Measurements from ENCODE around the gene CYSTM1. TPM values are rescaled to one million over a fixed set of nuclear protein-coding genes. Genes with fewer than 3 reads are reported as not detected.

Gene CYSTM1
- polyA plus RNA-seq, 2 of the 4 experiments (the other 2 are of a cell fraction) = 76.8 to 103 TPM

DNA sequence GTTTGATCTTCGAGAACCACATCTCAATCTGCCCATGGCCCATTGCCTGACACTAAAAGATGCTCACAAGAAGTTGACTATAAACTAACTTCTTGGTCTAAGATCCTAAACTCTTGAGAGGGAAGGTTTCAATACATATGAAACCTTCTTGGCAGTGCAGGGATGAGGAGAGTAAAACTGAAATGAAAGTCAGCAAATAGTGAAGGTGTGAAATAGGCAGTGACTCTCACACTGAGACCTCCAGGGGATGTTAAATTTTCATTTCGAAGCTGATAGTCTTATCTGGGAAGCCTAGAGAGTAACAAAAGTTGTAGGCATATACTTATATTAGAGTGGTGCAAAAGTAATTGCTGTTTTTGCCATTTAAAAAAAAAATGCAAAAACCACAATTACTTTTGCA lies 974 bp upstream of the CYSTM1 start:
- ChIA-PET POLR2A (interaction anchor here (1.0 kb wide), 1 partner anchor 21 kb away, joined by 3 read pairs; no protein-coding TSS in a partner anchor), CTCF (interaction anchor here (0.5 to 1.7 kb wide), 4 partner anchors 14 to 70 kb away, joined by 3 to 6 read pairs (median 4); no protein-coding TSS in a partner anchor)
- Histone ChIP-seq H3K4me3 (no peak overlapping the region; the same call in 2 of the 3 replicates), H3K27ac (peak overlapping the region; percentile 92 to 95; a peak in 3 of 6 replicates), H3K4me2 (peak overlapping the region; percentile 86), H3K9me3 (no peaks in the 10 kb centered on the region), H3K4me1 (peaks cover 23% of the 10 kb centered on the region)
- no peak for ATAC-seq
- no peak for FAIRE-seq
- no peak for DNase-seq (ENCODE audit: low read depth in 1 of 2, low spot score in 1 of 2)
- WGBS (ENCODE audit: missing lambda C conversion rate) = 82% methylated on average over 2 of the region's 2 CpGs
- no peak for TF ChIP-seq ZFP36 (IDR thresholded peaks at IDR 0.05; ENCODE audit: borderline replicate concordance, partially characterized antibody)
- TF ChIP-seq KDM5A (IDR thresholded peaks at IDR 0.05) = no peak
- TF ChIP-seq, protein P1, sequence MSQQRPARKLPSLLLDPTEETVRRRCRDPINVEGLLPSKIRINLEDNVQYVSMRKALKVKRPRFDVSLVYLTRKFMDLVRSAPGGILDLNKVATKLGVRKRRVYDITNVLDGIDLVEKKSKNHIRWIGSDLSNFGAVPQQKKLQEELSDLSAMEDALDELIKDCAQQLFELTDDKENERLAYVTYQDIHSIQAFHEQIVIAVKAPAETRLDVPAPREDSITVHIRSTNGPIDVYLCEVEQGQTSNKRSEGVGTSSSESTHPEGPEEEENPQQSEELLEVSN (IDR thresholded peaks at IDR 0.05; ENCODE audit: borderline replicate concordance, low read depth) = no peak
- no peak for TF ChIP-seq ZNF302 (CRISPR knock-in tag; IDR thresholded peaks at IDR 0.05)

DNA sequence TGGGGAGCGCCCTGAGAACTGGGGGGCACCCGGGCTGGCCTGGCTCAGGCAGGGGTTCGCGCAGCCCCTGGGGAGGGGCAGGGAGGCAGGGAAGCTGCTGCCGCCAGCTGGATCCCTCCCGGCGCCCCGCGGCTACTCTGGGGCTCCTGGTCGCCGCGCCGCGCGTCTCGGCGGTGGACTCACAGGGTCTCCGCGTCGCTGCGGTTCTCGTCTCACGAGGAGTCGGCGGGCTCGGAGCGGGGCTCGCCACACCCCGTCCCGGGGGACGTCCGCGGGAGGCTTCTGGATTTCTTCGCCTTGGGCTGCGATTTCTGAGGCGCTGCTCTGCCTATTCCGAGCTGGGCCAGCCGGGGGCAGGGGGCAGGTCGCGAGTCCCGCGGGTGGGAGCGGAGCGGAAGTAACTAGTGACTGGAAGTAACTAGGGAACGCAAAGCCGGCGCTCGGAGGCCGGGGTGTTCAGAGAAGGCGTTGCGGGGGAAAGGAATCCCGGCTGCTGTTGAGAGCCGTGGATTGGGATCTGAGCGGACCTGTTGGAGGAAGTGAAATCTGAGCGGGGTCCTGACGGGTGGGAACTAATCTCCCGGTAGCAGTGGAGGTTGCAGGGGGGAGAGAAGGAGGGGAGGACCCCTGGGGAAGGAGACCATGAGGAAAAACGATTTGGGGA lies 511 bp downstream of the CYSTM1 start:
- DNase-seq (ENCODE audit: low read depth in 1 of 2, low spot score in 1 of 2) = peak; percentile 63 to 74
- FAIRE-seq = no peak

DNA sequence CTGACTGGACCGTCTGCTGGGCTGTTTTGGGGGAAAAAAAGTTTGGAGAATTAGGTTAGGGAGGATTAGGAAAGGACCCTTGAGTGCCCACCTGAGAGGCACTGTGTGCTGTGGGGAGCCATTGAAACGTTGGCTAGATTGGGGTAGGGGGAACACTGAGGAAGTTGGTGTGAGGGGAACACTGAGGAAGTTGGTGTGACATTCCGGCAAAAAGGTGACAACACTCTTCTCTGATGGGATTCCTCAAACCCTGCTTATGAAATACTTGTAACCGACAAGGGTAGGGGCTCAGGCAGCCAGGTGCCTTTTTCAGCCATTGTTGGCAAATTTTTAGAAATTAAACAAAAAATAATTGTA lies 1.0 kb downstream of the CYSTM1 start:
- WGBS (ENCODE audit: missing lambda C conversion rate) = 23% methylated on average over 4 of the region's 4 CpGs
- ChIA-PET CTCF (interaction anchor here (1.3 kb wide), 2 partner anchors 17 to 103 kb away, joined by 3 read pairs; no protein-coding TSS in a partner anchor), POLR2A (interaction anchor here (0.9 to 1.3 kb wide), 2 partner anchors 30 to 64 kb away, joined by 3 read pairs; no protein-coding TSS in a partner anchor)
- ATAC-seq (no peak), FAIRE-seq (no peak), DNase-seq (ENCODE audit: low read depth in 1 of 2, low spot score in 1 of 2) (no peak)
- Histone ChIP-seq H3K4me1 (peaks cover 23% of the 10 kb centered on the region), H3K4me3 (peak overlapping the region; percentile 96), H3K4me2 (peak overlapping the region; percentile 86), H3K9me3 (no peaks in the 10 kb centered on the region), H3K27ac (peak overlapping the region; percentile 92 to 95)
- no peak for TF ChIP-seq RFX5 (IDR thresholded peaks at IDR 0.05)
- TF ChIP-seq, protein P2, sequence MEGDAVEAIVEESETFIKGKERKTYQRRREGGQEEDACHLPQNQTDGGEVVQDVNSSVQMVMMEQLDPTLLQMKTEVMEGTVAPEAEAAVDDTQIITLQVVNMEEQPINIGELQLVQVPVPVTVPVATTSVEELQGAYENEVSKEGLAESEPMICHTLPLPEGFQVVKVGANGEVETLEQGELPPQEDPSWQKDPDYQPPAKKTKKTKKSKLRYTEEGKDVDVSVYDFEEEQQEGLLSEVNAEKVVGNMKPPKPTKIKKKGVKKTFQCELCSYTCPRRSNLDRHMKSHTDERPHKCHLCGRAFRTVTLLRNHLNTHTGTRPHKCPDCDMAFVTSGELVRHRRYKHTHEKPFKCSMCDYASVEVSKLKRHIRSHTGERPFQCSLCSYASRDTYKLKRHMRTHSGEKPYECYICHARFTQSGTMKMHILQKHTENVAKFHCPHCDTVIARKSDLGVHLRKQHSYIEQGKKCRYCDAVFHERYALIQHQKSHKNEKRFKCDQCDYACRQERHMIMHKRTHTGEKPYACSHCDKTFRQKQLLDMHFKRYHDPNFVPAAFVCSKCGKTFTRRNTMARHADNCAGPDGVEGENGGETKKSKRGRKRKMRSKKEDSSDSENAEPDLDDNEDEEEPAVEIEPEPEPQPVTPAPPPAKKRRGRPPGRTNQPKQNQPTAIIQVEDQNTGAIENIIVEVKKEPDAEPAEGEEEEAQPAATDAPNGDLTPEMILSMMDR (IDR thresholded peaks at IDR 0.05) = no peak
- TF ChIP-seq, protein P3, sequence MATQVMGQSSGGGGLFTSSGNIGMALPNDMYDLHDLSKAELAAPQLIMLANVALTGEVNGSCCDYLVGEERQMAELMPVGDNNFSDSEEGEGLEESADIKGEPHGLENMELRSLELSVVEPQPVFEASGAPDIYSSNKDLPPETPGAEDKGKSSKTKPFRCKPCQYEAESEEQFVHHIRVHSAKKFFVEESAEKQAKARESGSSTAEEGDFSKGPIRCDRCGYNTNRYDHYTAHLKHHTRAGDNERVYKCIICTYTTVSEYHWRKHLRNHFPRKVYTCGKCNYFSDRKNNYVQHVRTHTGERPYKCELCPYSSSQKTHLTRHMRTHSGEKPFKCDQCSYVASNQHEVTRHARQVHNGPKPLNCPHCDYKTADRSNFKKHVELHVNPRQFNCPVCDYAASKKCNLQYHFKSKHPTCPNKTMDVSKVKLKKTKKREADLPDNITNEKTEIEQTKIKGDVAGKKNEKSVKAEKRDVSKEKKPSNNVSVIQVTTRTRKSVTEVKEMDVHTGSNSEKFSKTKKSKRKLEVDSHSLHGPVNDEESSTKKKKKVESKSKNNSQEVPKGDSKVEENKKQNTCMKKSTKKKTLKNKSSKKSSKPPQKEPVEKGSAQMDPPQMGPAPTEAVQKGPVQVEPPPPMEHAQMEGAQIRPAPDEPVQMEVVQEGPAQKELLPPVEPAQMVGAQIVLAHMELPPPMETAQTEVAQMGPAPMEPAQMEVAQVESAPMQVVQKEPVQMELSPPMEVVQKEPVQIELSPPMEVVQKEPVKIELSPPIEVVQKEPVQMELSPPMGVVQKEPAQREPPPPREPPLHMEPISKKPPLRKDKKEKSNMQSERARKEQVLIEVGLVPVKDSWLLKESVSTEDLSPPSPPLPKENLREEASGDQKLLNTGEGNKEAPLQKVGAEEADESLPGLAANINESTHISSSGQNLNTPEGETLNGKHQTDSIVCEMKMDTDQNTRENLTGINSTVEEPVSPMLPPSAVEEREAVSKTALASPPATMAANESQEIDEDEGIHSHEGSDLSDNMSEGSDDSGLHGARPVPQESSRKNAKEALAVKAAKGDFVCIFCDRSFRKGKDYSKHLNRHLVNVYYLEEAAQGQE (IDR thresholded peaks at IDR 0.05) = no peak
- TF ChIP-seq CBX8 (IDR thresholded peaks at IDR 0.05) = no peak
- TF ChIP-seq NPAS2 (CRISPR knock-in tag; IDR thresholded peaks at IDR 0.05; ENCODE audit: borderline replicate concordance) = no peak
- no peak for TF ChIP-seq MAZ (IDR thresholded peaks at IDR 0.05; ENCODE audit: borderline replicate concordance, low read depth, low read length)

More for the DNA sequence above, 511 bp downstream of the CYSTM1 start:
- POLR2A ChIA-PET = interaction anchor here (0.9 to 1.3 kb wide), 2 partner anchors 31 to 64 kb away, joined by 3 read pairs; no protein-coding TSS in a partner anchor
- WGBS (ENCODE audit: missing lambda C conversion rate) = under 1% methylated on average over 22 of the region's 58 CpGs
- H3K4me2 ChIP-seq = peak overlapping the region; percentile 86
- ATAC-seq = peak; percentile 75 to 76
- TF ChIP-seq POLR2A (IDR thresholded peaks at IDR 0.05; ENCODE audit: low read length) (0 out of 2 replicates have a peak, but pooled peaks have one; percentile 13), RFX5 (IDR thresholded peaks at IDR 0.05) (no peak), PHF8 (IDR thresholded peaks at IDR 0.05; ENCODE audit: borderline replicate concordance, low read depth) (peak; percentile 38; the same call in 1 of the 2 replicates), CHD4 (IDR thresholded peaks at IDR 0.05; ENCODE audit: borderline replicate concordance) (no peak), NR3C1 (IDR thresholded peaks at IDR 0.05) (no peak), SMC3 (IDR thresholded peaks at IDR 0.05) (0 out of 3 replicates have a peak, but pooled peaks have one; percentile 6), FOSB (CRISPR knock-in tag; IDR thresholded peaks at IDR 0.05) (no peak; the same call in 1 of the 2 replicates), HDAC2 (IDR thresholded peaks at IDR 0.05) (no peak), HEYL (CRISPR knock-in tag; IDR thresholded peaks at IDR 0.05) (no peak), TP53 (CRISPR knock-in tag; IDR thresholded peaks at IDR 0.05) (0 out of 2 replicates have a peak, but pooled peaks have one; percentile 54), TFCP2L1 (CRISPR knock-in tag; IDR thresholded peaks at IDR 0.05) (peak; percentile 66; the same call in 1 of the 2 replicates)
- TF ChIP-seq, protein P4, sequence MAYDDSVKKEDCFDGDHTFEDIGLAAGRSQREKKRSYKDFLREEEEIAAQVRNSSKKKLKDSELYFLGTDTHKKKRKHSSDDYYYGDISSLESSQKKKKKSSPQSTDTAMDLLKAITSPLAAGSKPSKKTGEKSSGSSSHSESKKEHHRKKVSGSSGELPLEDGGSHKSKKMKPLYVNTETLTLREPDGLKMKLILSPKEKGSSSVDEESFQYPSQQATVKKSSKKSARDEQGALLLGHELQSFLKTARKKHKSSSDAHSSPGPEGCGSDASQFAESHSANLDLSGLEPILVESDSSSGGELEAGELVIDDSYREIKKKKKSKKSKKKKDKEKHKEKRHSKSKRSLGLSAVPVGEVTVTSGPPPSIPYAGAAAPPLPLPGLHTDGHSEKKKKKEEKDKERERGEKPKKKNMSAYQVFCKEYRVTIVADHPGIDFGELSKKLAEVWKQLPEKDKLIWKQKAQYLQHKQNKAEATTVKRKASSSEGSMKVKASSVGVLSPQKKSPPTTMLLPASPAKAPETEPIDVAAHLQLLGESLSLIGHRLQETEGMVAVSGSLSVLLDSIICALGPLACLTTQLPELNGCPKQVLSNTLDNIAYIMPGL (CRISPR knock-in tag; IDR thresholded peaks at IDR 0.05; ENCODE audit: borderline replicate concordance) = peak; percentile 61; the same call in 1 of the 2 replicates
- TF ChIP-seq, protein P1 (IDR thresholded peaks at IDR 0.05; ENCODE audit: borderline replicate concordance, low read depth) = no peak
- H3K4me3 ChIP-seq = peak overlapping the region; percentile 96
- H3K4me1 ChIP-seq = peaks cover 23% of the 10 kb centered on the region
- H3K27ac ChIP-seq = peak overlapping the region; percentile 92 to 95
- H3K9me3 ChIP-seq = no peaks in the 10 kb centered on the region
- CTCF ChIA-PET = interaction anchor here (0.9 to 1.7 kb wide), 7 partner anchors 16 to 176 kb away, joined by 3 to 6 read pairs (median 4); no protein-coding TSS in a partner anchor

Data from A549 (cell line).